ENCODE measurements around the gene FASTK.

FASTK gene

GRCh38 chr7:151116603-151117440, 36.2 kb upstream of the FASTK start:
- no peak for DNase-seq

- no peak for DNase-seq
These were observed 35.3 kb upstream of the FASTK start for GRCh38 chr7:151115836-151116418.

GRCh38 chr7:151115121-151115835, 34.7 kb upstream of the FASTK start:
- DNase-seq: no peak

GRCh38 chr7:151114151-151115090, 33.8 kb upstream of the FASTK start:
- DNase-seq: no peak

- no peak for DNase-seq
These were observed 32.9 kb upstream of the FASTK start for GRCh38 chr7:151113344-151114150.

- DNase-seq: no peak
These were observed 30.5 kb upstream of the FASTK start for GRCh38 chr7:151110941-151111645.

GRCh38 chr7:151110236-151110940, 29.8 kb upstream of the FASTK start:
- DNase-seq: no peak

GRCh38 chr7:151109094-151110048, 28.8 kb upstream of the FASTK start:
- DNase-seq: no peak

GRCh38 chr7:151107882-151108281, 27.3 kb upstream of the FASTK start:
- DNase-seq: no peak

GRCh38 chr7:151104411-151105235, 24.0 kb upstream of the FASTK start:
- no peak for DNase-seq

- DNase-seq: no peak
These were observed 23.4 kb upstream of the FASTK start for GRCh38 chr7:151103973-151104372.

GRCh38 chr7:151102991-151103390, 22.4 kb upstream of the FASTK start:
- DNase-seq: no peak

GRCh38 chr7:151101621-151102396, 21.2 kb upstream of the FASTK start:
- no peak for DNase-seq

- DNase-seq: no peak
These were observed 20.3 kb upstream of the FASTK start for GRCh38 chr7:151100921-151101320.

- DNase-seq: no peak
These were observed 19.0 kb upstream of the FASTK start for GRCh38 chr7:151099486-151100211.

- DNase-seq: no peak
These were observed 15.3 kb upstream of the FASTK start for GRCh38 chr7:151095828-151096475.

Data from GF-D8 (cell line).